H1 (cell line): ENCODE results near the gene APEH. TPM values are rescaled to one million over a fixed set of nuclear protein-coding genes. Genes with fewer than 3 reads are reported as not detected.

Source experiments
- CTCF ChIA-PET: fragments of 300-600 bp; sonication (Branson Sonifier 250); formaldehyde crosslinking; loops from one replicate; lab custom pipeline; 2021; ENCODE audit not compliant: partially characterized antibody; lab: Charles Lee
- POLR2A ChIA-PET: fragments of 300-600 bp; sonication (Branson Sonifier 250); formaldehyde crosslinking; loops from one replicate; lab custom pipeline; 2021; ENCODE audit warnings: inconsistent platforms; ENCODE audit not compliant: partially characterized antibody; lab: Charles Lee
- DNase-seq, 2 experiments: peaks; one replicate each; pipeline versions ENCODE4 v3.0.0 to v3.0.0-alpha.2; 2010 to 2022; ENCODE audit warnings: low spot score in 2 of 2, low read depth in 1 of 2, mixed read lengths in 1 of 2
- FAIRE-seq: peaks from 2 replicates; lab custom pipeline; 2011; peaks lifted over from hg19 to GRCh38; lab: Jason Lieb, UNC
- H2AFZ ChIP-seq: 2 replicates; pipeline ENCODE4 v1.8.1; 2012; ENCODE audit warnings: low read length, inconsistent platforms
- H2AK5ac ChIP-seq: 2 replicates; pipeline ENCODE4 v1.6.1; 2013; ENCODE audit warnings: low read depth, low read length
- H2BK120ac ChIP-seq: replicated peaks from 2 replicates; pipeline ENCODE3; 2013; ENCODE audit warnings: low read depth, low read length, inconsistent platforms
- H2BK12ac ChIP-seq: 2 replicates; pipeline ENCODE4 v1.6.1; 2013; ENCODE audit warnings: low read depth, low read length
- H2BK15ac ChIP-seq: 2 replicates; pipeline ENCODE4 v1.6.1; 2013; ENCODE audit warnings: low read length
- H2BK20ac ChIP-seq: 2 replicates; pipeline ENCODE4 v1.6.1; 2013; ENCODE audit warnings: low read length
- H2BK5ac ChIP-seq: 2 replicates; pipeline ENCODE4 v1.6.1; 2013; ENCODE audit warnings: low read depth, low read length
- H3K14ac ChIP-seq: 2 replicates; pipeline ENCODE4 v1.6.1; 2013; ENCODE audit warnings: inconsistent platforms; ENCODE audit not compliant: insufficient read length
- H3K18ac ChIP-seq: 2 replicates; pipeline ENCODE4 v1.6.1; 2013; ENCODE audit warnings: low read length; ENCODE audit errors: extremely low read depth
- H3K23ac ChIP-seq: 2 replicates; pipeline ENCODE4 v1.6.1; 2013; ENCODE audit warnings: inconsistent platforms; ENCODE audit not compliant: insufficient read length
- H3K23me2 ChIP-seq: 2 replicates; pipeline ENCODE4 v1.6.1; 2013; ENCODE audit warnings: low read depth, low read length
- H3K27ac ChIP-seq: 2 replicates; pipeline ENCODE4 v1.6.1; 2011; ENCODE audit warnings: low read depth, low read length, inconsistent platforms
- H3K27me3 ChIP-seq, 4 experiments: replicated peaks in 1 of 4; 1 replicate in 1 of 4; 2 replicates in 3 of 4; pipeline versions ENCODE4 v1.6.1 to v1.8.1; 2011 to 2013; ENCODE audit warnings: low read length in 3 of 4, mild to moderate bottlenecking in 3 of 4, inconsistent platforms in 2 of 4, mixed read lengths in 2 of 4, moderate library complexity in 1 of 4; ENCODE audit not compliant: control insufficient read depth in 3 of 4, insufficient read depth in 3 of 4; ENCODE audit errors: extremely low read depth in 1 of 4
- H3K36me3 ChIP-seq, 4 experiments: 2 replicates each; pipeline versions ENCODE4 v1.6.1 to v1.8.1; 2011 to 2013; ENCODE audit warnings: mild to moderate bottlenecking in 4 of 4, low read length in 3 of 4, moderate library complexity in 2 of 4, control low read depth in 1 of 4, inconsistent platforms in 1 of 4; ENCODE audit not compliant: insufficient read depth in 4 of 4, control insufficient read depth in 2 of 4
- H3K4ac ChIP-seq: replicated peaks from 2 replicates; pipeline ENCODE3; 2013; ENCODE audit warnings: low read length, low read depth, mixed read lengths, inconsistent platforms; ENCODE audit not compliant: insufficient read length
- H3K4me1 ChIP-seq, 4 experiments: replicated peaks in 1 of 4; 1 replicate in 1 of 4; 2 replicates in 3 of 4; pipeline versions ENCODE4 v1.6.1 to v1.8.1; 2011 to 2013; ENCODE audit warnings: low read length in 3 of 4, inconsistent platforms in 2 of 4, mixed read lengths in 1 of 4; ENCODE audit not compliant: insufficient read depth in 4 of 4, control insufficient read depth in 3 of 4
- H3K4me2 ChIP-seq, 2 experiments: 2 replicates each; pipeline versions ENCODE4 v1.6.1 to v1.8.1; 2011 to 2013; ENCODE audit warnings: low read depth in 2 of 2, low read length in 2 of 2, control low read depth in 1 of 2, inconsistent platforms in 1 of 2, mild to moderate bottlenecking in 1 of 2; ENCODE audit not compliant: insufficient read depth in 1 of 2
- H3K4me3 ChIP-seq, 4 experiments: fragments of 200-600, 300-600 bp in 1 of 4; sonication (generic), shearing (Covaris generic), sonication (Bioruptor Twin) in 1 of 4; 2 replicates each; pipeline versions ENCODE4 v1.5.1 to v1.8.1; 2011 to 2016; ENCODE audit warnings: low read length in 4 of 4, low read depth in 3 of 4, control low read depth in 2 of 4, inconsistent platforms in 2 of 4, mild to moderate bottlenecking in 2 of 4, mixed read lengths in 1 of 4, moderate library complexity in 1 of 4; ENCODE audit not compliant: insufficient read depth in 2 of 4; ENCODE audit errors: extremely low read depth in 1 of 4
- H3K56ac ChIP-seq: replicated peaks from 2 replicates; pipeline ENCODE3; 2013; ENCODE audit warnings: low read depth, mild to moderate bottlenecking, mixed read lengths, low read length, inconsistent platforms; ENCODE audit not compliant: insufficient read length
- H3K79me1 ChIP-seq: 2 replicates; pipeline ENCODE4 v1.6.1; 2013; ENCODE audit warnings: low read depth, low read length, control low read depth
- H3K79me2 ChIP-seq, 2 experiments: 2 replicates each; pipeline versions ENCODE4 v1.6.1 to v1.8.1; 2012 to 2013; ENCODE audit warnings: low read length in 2 of 2, mild to moderate bottlenecking in 2 of 2, inconsistent platforms in 1 of 2; ENCODE audit not compliant: insufficient read depth in 2 of 2, control insufficient read depth in 1 of 2
- H3K9ac ChIP-seq, 4 experiments: replicated peaks in 1 of 4; 1 replicate in 1 of 4; 2 replicates in 3 of 4; pipeline versions ENCODE4 v1.6.1 to v1.8.1; 2011 to 2013; ENCODE audit warnings: low read depth in 3 of 4, low read length in 3 of 4, control low read depth in 2 of 4, mild to moderate bottlenecking in 2 of 4, moderate library complexity in 2 of 4, inconsistent platforms in 1 of 4; ENCODE audit errors: extremely low read depth in 1 of 4
- H3K9me3 ChIP-seq, 2 experiments: 2 replicates each; pipeline versions ENCODE4 v1.6.1 to v1.8.1; 2012 to 2013; ENCODE audit warnings: mild to moderate bottlenecking in 2 of 2, moderate library complexity in 2 of 2, control low read depth in 1 of 2, inconsistent platforms in 1 of 2, low read depth in 1 of 2, low read length in 1 of 2, mixed read lengths in 1 of 2; ENCODE audit not compliant: insufficient read depth in 2 of 2
- H4K20me1 ChIP-seq, 2 experiments: replicated peaks in 1 of 2; 2 replicates each; pipeline versions ENCODE3 to v1.8.1; 2011 to 2013; ENCODE audit warnings: inconsistent platforms in 2 of 2, low read length in 2 of 2, mild to moderate bottlenecking in 1 of 2; ENCODE audit not compliant: insufficient read depth in 2 of 2, control insufficient read depth in 1 of 2
- H4K5ac ChIP-seq: 2 replicates; pipeline ENCODE4 v1.6.1; 2013; ENCODE audit warnings: low read length, low read depth, mixed read lengths, inconsistent platforms; ENCODE audit not compliant: insufficient read length
- H4K8ac ChIP-seq: 2 replicates; pipeline ENCODE4 v1.8.0; 2013; ENCODE audit warnings: mild to moderate bottlenecking, moderate library complexity, low read length, inconsistent platforms; ENCODE audit not compliant: insufficient read depth; ENCODE audit errors: extremely low read depth
- H4K91ac ChIP-seq: replicated peaks from 2 replicates; pipeline ENCODE3; 2013; ENCODE audit warnings: low read length, mixed read lengths, inconsistent platforms; ENCODE audit not compliant: insufficient read length
- EGR1 ChIP-seq: IDR thresholded peaks from 2 replicates; pipeline ENCODE4 v1.6.1; 2011; ENCODE audit warnings: low read depth, low read length, borderline replicate concordance
- EP300 ChIP-seq, 2 experiments: IDR thresholded peaks; 1 replicate in 1 of 2; 2 replicates in 1 of 2; pipeline ENCODE4 v1.6.1; 2011 to 2012; ENCODE audit warnings: low read depth in 2 of 2, low read length in 2 of 2, mild to moderate bottlenecking in 2 of 2, borderline replicate concordance in 1 of 2, inconsistent platforms in 1 of 2, moderate library complexity in 1 of 2
- HDAC6 ChIP-seq: IDR thresholded peaks from one replicate; pipeline ENCODE4 v1.7.1; 2012; ENCODE audit warnings: low read depth, mild to moderate bottlenecking, inconsistent platforms, low read length, moderate library complexity
- POLR2AphosphoS5 ChIP-seq: IDR thresholded peaks from 2 replicates; pipeline ENCODE4 v1.6.1; 2011; ENCODE audit warnings: low read depth, low read length
- ZNF274 ChIP-seq: IDR thresholded peaks from 2 replicates; pipeline ENCODE4 v1.7.0; 2012; ENCODE audit warnings: low read length, borderline replicate concordance; ENCODE audit errors: extremely low read depth
- WGBS, 2 experiments: shearing (Covaris generic) in 1 of 2; methylation state at CpG; one replicate each; pipeline versions ENCODE4 v1.1.6 to v1.1.7; 2013 to 2015; ENCODE audit warnings: low lambda C conversion rate in 2 of 2, mixed read lengths in 2 of 2, inconsistent platforms in 1 of 2, low coverage in 1 of 2, missing lambda C conversion rate in 1 of 2; ENCODE audit not compliant: insufficient replicate concordance in 2 of 2, insufficient coverage in 1 of 2, insufficient read length in 1 of 2; ENCODE audit errors: extremely low coverage in 1 of 2, missing lambda C conversion rate in 1 of 2; 5-methylcytosine and 5-hydroxymethylcytosine counted together
- polyA plus RNA-seq, 7 experiments: library from polyadenylated mRNA; depleted of rRNA in 3 of 7; stranded (reverse) in 5 of 7; unstranded in 2 of 7; fragments of >200 nt in 5 of 7; fragments of 200-250 nt in 2 of 7; gene quantifications; 1 replicate in 5 of 7; 2 replicates in 1 of 7; 4 replicates in 1 of 7; pipeline versions ENCODE4 v1.2.1 to v1.2.3, GENCODE V29; 2011 to 2013; ENCODE audit warnings: missing spikeins in 2 of 7, mixed read lengths in 2 of 7
- total RNA-seq: library from RNA; stranded (reverse); fragmentation: NEBNext Ultra II Directional; extraction: Animal tissue kit (Norgen Biotek cat#: 25700); gene quantifications from 2 replicates; pipeline ENCODE4 v1.2.1, GENCODE V29; 2021
- TF ChIP-seq, protein P1 (sequence below): IDR thresholded peaks from 2 replicates; pipeline ENCODE4 v1.6.1; 2011; ENCODE audit warnings: low read depth, mild to moderate bottlenecking, low read length; ENCODE audit not compliant: insufficient read depth
- TF ChIP-seq, protein P2 (sequence below): IDR thresholded peaks from 2 replicates; pipeline ENCODE4 v1.6.1; 2012; ENCODE audit warnings: inconsistent platforms
- TF ChIP-seq, protein P3 (sequence below), 3 experiments: IDR thresholded peaks; 1 replicate in 2 of 3; 2 replicates in 1 of 3; pipeline versions ENCODE4 v1.5.1 to v1.6.1; 2011; ENCODE audit warnings: low read length in 3 of 3, mild to moderate bottlenecking in 3 of 3, inconsistent platforms in 2 of 3, low read depth in 1 of 3, moderate library complexity in 1 of 3; ENCODE audit not compliant: insufficient read depth in 1 of 3; ENCODE audit errors: control extremely low read depth in 1 of 3

APEH gene
- total and polyA plus RNA-seq, 2 of the 8 experiments (the other 6 are each of a cell fraction or from before 2014, with no cell fraction given): 222 to 260 TPM

DNA sequence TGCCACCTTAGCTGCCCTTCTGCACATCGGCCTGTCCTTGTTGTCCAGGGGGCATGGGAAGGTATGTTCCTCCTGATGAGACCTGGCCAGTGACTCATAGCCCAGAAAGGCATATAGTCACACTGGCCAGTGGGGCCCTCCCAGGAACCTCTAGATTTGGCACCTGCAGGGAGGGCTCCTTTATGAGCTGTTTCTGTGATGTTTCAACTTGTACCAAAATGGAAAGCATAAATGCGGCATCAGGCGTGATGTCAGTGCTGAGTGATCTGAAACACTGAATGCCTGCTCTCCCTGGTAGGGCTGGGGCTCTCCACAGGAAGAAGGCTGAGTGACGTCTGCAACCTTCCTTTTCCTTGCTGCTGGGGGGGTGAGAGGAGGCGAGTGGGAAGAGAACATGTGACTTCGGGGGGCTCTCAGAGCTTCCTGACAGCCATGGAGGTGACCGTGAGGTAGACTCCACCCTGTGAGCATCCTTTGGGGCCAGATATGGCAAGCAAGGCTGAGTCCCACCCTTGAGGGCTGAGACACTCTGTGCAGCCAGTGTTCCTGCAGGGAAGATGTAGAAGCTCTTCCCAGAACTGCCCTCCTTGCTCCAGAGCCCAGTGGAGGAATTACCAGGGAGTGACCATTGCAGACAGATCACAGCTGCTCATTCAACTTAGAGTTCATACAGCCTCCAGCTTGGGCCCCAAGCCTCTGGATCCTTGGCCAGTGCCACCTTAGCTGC, 37.1 kb upstream of the APEH start:
- Histone ChIP-seq H3K4ac (no peak overlapping the region), H2BK20ac (no peak overlapping the region), H3K27me3 (no peaks in the 10 kb centered on the region), H3K23ac (no peak overlapping the region), H3K9me3 (no peaks in the 10 kb centered on the region), H2BK12ac (no peak overlapping the region), H4K91ac (no peak overlapping the region), H3K27ac (no peak overlapping the region), H3K23me2 (no peaks in the 10 kb centered on the region), H3K56ac (no peak overlapping the region), H2BK5ac (no peak overlapping the region), H3K18ac (no peak overlapping the region), H4K20me1 (no peaks in the 10 kb centered on the region), H2BK15ac (no peak overlapping the region), H2BK120ac (no peak overlapping the region), H3K36me3 (no peaks in the 10 kb centered on the region), H4K5ac (no peak overlapping the region), H3K79me1 (no peaks in the 10 kb centered on the region), H3K14ac (no peak overlapping the region), H2AK5ac (no peak overlapping the region), H3K4me2 (no peak overlapping the region), H4K8ac (no peak overlapping the region), H3K79me2 (no peaks in the 10 kb centered on the region), H2AFZ (no peak overlapping the region), H3K4me3 (no peak overlapping the region), H3K9ac (no peak overlapping the region), H3K4me1 (peaks cover 0 to 3% (median 0%) of the 10 kb centered on the region in 4 experiments; a peak in 1 of 7 replicates)
- DNase-seq: no peak
- ChIA-PET POLR2A (interaction anchor here (0.8 to 2.1 kb wide), 3 partner anchors 12 to 30 kb away, joined by 3 to 4 read pairs (median 3); no protein-coding TSS in a partner anchor), CTCF (interaction anchor here (0.6 to 5.1 kb wide), 11 partner anchors 10 to 97 kb away, joined by 3 to 39 read pairs (median 5); no protein-coding TSS in a partner anchor)
- FAIRE-seq: no peak
- 75% methylated on average over 7 of the region's 7 CpGs; no CpG with 5 or more reads in 1 of the 2 experiments for WGBS, 2 experiments
- TF ChIP-seq EGR1 (no peak), POLR2AphosphoS5 (no peak), ZNF274 (no peak), HDAC6 (no peak), EP300 (IDR thresholded peaks at IDR 0.05; ENCODE audit: borderline replicate concordance in 1 of 2, low read depth in 2 of 2, low read length in 2 of 2) (no peak)
- TF ChIP-seq, protein P1, sequence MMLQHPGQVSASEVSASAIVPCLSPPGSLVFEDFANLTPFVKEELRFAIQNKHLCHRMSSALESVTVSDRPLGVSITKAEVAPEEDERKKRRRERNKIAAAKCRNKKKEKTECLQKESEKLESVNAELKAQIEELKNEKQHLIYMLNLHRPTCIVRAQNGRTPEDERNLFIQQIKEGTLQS: no peak
- TF ChIP-seq, protein P2, sequence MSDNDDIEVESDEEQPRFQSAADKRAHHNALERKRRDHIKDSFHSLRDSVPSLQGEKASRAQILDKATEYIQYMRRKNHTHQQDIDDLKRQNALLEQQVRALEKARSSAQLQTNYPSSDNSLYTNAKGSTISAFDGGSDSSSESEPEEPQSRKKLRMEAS: no peak
- TF ChIP-seq, protein P3, sequence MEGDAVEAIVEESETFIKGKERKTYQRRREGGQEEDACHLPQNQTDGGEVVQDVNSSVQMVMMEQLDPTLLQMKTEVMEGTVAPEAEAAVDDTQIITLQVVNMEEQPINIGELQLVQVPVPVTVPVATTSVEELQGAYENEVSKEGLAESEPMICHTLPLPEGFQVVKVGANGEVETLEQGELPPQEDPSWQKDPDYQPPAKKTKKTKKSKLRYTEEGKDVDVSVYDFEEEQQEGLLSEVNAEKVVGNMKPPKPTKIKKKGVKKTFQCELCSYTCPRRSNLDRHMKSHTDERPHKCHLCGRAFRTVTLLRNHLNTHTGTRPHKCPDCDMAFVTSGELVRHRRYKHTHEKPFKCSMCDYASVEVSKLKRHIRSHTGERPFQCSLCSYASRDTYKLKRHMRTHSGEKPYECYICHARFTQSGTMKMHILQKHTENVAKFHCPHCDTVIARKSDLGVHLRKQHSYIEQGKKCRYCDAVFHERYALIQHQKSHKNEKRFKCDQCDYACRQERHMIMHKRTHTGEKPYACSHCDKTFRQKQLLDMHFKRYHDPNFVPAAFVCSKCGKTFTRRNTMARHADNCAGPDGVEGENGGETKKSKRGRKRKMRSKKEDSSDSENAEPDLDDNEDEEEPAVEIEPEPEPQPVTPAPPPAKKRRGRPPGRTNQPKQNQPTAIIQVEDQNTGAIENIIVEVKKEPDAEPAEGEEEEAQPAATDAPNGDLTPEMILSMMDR (IDR thresholded peaks at IDR 0.05; ENCODE audit: control extremely low read depth in 1 of 3, insufficient read depth in 1 of 3, low read depth in 1 of 3, low read length in 3 of 3): no peak
